HG02852 (cell line): Measurements from ENCODE around the gene ABHD12.
A peak's percentile ranks its signal among the peaks of the same experiment; 100 is the strongest.

Source experiments
- ATAC-seq: cut with Tn5 transposase; IDR thresholded peaks from one replicate; pipeline ENCODE4 v1.9.1; 2021; ENCODE audit warnings: mild to moderate bottlenecking, moderate library complexity; ENCODE audit not compliant: unreplicated experiment

ABHD12 gene

DNA sequence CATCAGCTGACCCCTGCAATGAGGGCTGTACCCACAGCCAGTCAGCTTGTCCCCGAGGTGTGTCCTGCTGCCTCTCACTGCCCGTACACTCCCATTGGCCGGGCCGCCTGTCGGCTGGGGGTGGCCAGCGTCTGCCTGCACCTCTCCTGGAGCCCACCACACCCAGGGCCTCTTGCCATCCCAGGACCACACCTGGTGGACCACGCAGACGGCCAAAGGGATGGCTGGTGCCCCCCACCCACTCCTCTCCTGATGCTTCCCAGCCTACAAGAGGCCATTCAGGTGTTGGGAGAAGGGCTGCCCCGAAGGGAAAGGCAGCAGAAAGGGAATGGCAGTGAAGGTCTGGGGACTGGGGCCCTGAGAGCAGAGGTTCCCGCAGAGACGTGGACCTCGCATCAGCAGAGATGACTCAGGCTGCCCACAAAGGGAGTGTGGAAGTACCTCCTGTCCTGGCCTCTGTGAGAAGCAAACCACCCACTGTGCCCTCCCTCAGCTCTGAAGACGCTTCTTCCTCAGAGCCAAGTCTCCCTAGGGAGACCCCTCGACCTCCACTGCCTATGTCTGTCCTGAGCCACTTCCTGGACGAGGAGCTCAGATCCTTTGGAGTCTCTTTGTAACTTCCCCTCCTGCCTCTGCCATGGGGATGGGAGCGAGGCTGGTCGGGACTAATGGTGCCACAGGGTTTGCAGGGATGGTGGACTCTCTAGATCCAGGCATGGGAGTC lies 81.8 kb downstream of the ABHD12 start:
- no peak for ATAC-seq

- no peak for ATAC-seq
Observed at GRCh38 chr20:25308083-25308491, 82.5 kb downstream of the ABHD12 start.

GRCh38 chr20:25306991-25307903 lies 83.4 kb downstream of the ABHD12 start:
- no peak for ATAC-seq

DNA sequence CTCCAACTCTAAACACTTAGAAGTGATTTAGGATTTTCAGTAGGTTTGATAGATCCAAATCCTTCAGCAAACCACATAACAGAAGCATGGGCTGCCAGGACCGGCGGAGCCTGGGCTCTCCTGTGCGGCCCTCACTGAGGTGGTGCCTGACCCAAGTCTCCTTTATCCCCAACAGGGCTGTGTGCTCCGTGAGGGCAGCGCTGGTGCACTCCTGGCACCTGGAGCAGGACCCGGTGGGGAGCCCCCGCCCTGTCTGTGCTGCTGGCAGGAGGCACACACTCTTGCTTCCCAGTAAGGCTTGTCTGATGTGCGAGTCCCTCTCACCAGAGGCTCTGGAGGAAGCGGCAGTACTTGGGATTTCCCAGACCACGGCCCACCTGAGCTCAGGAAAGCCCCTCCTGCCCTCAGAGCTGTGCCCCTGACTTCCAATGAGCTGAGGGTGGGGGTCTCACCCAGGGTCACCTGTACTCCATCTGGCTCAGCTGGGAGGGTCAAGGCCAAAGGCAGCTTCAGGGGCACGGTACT lies 86.5 kb downstream of the ABHD12 start:
- no peak for ATAC-seq

DNA sequence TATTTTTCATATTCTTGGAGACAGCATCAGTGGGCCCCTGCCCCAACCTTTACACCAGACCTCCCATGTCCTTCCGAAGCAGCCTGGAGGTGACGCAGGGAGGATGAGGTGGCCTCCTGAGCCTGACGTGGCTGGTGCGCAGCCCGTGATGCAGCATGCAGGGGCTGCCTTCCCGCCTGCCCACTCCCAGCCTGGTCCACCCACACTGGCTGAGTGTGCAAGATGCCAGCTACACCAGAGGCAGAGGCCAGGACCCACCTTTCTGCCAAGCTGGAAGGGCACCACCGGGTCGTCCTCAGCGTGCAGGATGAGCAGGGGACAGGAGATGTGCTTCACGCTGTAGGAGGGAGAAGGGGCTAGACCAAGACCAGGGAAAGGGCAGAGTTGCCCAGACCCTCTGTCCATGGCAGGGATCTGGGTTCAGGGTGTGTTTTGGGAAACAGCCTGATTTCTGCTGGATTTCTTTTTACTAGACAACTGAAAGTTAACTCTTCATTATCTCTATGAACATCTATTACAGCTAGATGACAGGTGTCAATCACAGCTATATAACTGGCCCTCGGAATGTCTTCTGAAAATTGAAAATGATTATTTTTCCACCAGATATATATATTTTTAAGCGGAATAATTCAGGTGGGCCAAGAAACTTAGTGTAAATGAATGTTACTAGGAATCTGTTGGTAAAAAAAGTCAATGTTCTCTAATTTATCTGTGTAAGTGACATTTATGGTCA lies 87.2 kb downstream of the ABHD12 start:
- no peak for ATAC-seq

- ATAC-seq = no peak
Observed at GRCh38 chr20:25302596-25302995, 88.0 kb downstream of the ABHD12 start.

GRCh38 chr20:25301357-25301920 lies 89.2 kb downstream of the ABHD12 start:
- no peak for ATAC-seq

- ATAC-seq = no peak
Observed at GRCh38 chr20:25300496-25301170, 90.0 kb downstream of the ABHD12 start.

DNA sequence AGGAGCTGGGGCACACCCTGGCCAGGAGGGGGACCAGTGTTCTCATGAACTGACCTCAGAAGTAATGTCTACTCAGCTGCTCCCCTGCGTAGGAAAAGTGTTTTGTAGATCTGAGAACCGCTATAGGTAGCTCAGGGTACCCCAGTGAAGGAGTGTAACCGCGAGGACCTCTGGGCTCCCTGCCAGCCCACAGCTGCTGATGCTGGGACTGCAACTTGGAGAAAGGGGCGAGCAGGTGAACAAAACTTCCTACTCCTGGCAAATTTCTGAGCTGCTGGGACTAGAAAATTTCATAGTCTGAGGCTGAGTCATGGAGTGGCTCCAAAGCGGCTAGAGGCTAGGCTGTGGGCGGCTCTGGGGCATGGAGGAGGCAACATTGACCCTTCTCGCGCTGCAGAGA lies 90.8 kb downstream of the ABHD12 start:
- no peak for ATAC-seq

- ATAC-seq = peak; percentile 72
Observed at GRCh38 chr20:25297141-25297905, 93.3 kb downstream of the ABHD12 start.

- peak; percentile 9 for ATAC-seq
Observed at GRCh38 chr20:25296094-25297093, 94.2 kb downstream of the ABHD12 start.

GRCh38 chr20:25295386-25296093 lies 95.1 kb downstream of the ABHD12 start:
- no peak for ATAC-seq

- ATAC-seq = no peak
Observed at GRCh38 chr20:25294459-25295385, 95.9 kb downstream of the ABHD12 start.

- ATAC-seq = no peak
Observed at GRCh38 chr20:25293910-25294458, 96.7 kb downstream of the ABHD12 start.

DNA sequence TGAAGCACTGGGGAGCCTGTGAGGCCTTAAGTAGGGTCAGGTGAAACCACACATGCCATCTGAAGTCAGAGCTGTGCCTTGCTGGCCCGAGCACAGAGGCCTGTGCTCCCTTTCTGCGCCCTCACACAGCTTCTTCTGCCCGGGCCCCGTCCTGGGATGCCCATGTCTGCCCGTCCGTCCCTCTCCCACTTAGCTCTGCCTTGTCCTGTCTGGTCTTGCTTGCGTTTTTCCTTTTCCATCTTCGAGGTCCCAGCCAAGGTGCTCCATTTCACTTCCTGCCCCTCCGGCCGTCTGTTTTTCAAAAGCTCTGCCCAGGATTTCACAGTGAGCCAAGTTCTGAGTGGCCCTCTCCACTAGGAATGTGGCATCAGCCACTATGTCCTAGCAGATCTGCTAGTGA lies 97.1 kb downstream of the ABHD12 start:
- no peak for ATAC-seq

- ATAC-seq = no peak
Observed at GRCh38 chr20:25292176-25292891, 98.3 kb downstream of the ABHD12 start.
